RWPE2 (cell line): ENCODE measurements around the gene IGFBP1.

Experiments used
- ATAC-seq: fragments of 200-7000 bp; cut with Tn5 transposase; 3 replicates; pipeline ENCODE4 v1.9.1; 2021; ENCODE audit warnings: low read depth
- DNase-seq: peaks from one replicate; pipeline ENCODE4 v3.0.0-alpha.2; 2020; ENCODE audit warnings: low spot score
- H3K27ac ChIP-seq: fragments of 450-650 bp; 2 replicates; pipeline ENCODE4 v1.5.1; 2017; ENCODE audit warnings: mild to moderate bottlenecking; ENCODE audit not compliant: poor library complexity, severe bottlenecking
- H3K27me3 ChIP-seq: fragments of 250-450 bp; sonication (Bioruptor Pico); 2 replicates; pipeline ENCODE4 v1.5.1; 2021; ENCODE audit warnings: mild to moderate bottlenecking, moderate library complexity; ENCODE audit not compliant: insufficient read depth, poor library complexity, severe bottlenecking
- H3K36me3 ChIP-seq: fragments of 250-450 bp; sonication (Bioruptor Pico); 2 replicates; pipeline ENCODE4 v1.5.1; 2020; ENCODE audit warnings: low read depth, mild to moderate bottlenecking, moderate library complexity
- H3K4me1 ChIP-seq: fragments of 250-450 bp; sonication (Bioruptor Pico); 2 replicates; pipeline ENCODE4 v1.5.1; 2021; ENCODE audit warnings: mild to moderate bottlenecking, moderate library complexity; ENCODE audit not compliant: insufficient read depth, poor library complexity, severe bottlenecking
- H3K4me3 ChIP-seq: fragments of 250-450 bp; sonication (Bioruptor Pico); 2 replicates; pipeline ENCODE4 v1.5.1; 2021; ENCODE audit warnings: mild to moderate bottlenecking, moderate library complexity; ENCODE audit not compliant: severe bottlenecking
- H3K9me3 ChIP-seq: fragments of 250-450 bp; sonication (Bioruptor Pico); 2 replicates; pipeline ENCODE4 v1.5.1; 2021; ENCODE audit warnings: mild to moderate bottlenecking, moderate library complexity; ENCODE audit not compliant: severe bottlenecking
- CTCF ChIP-seq: fragments of 450-650 bp; IDR thresholded peaks from one replicate; pipeline ENCODE4 v1.5.1; 2017; ENCODE audit warnings: mild to moderate bottlenecking, moderate library complexity; ENCODE audit not compliant: poor library complexity, severe bottlenecking

IGFBP1 gene

GRCh38 chr7:45892407-45893035, 4.2 kb downstream of the IGFBP1 start:
- Histone ChIP-seq H3K4me3 (no peak overlapping the region), H3K27ac (no peak overlapping the region), H3K9me3 (no peaks in the 10 kb centered on the region), H3K4me1 (no peaks in the 10 kb centered on the region), H3K36me3 (no peaks in the 10 kb centered on the region), H3K27me3 (peaks cover 10% of the 10 kb centered on the region)
- ATAC-seq: no peak
- TF ChIP-seq CTCF: no peak
- DNase-seq: no peak

GRCh38 chr7:45893374-45893995, 5.2 kb downstream of the IGFBP1 start:
- no peak overlapping the region for H3K4me3 ChIP-seq
- no peak overlapping the region for H3K27ac ChIP-seq
- H3K9me3 ChIP-seq: no peaks in the 10 kb centered on the region
- H3K36me3 ChIP-seq: no peaks in the 10 kb centered on the region
- no peak for DNase-seq
- H3K27me3 ChIP-seq: no peaks in the 10 kb centered on the region
- H3K4me1 ChIP-seq: no peaks in the 10 kb centered on the region
- no peak for ATAC-seq
- TF ChIP-seq CTCF: no peak

GRCh38 chr7:45893996-45894664, 5.8 kb downstream of the IGFBP1 start:
- H3K27me3 ChIP-seq: no peaks in the 10 kb centered on the region
- no peaks in the 10 kb centered on the region for H3K4me1 ChIP-seq
- no peak overlapping the region for H3K27ac ChIP-seq
- no peak for ATAC-seq
- H3K9me3 ChIP-seq: no peaks in the 10 kb centered on the region
- DNase-seq: no peak
- H3K4me3 ChIP-seq: no peak overlapping the region
- no peaks in the 10 kb centered on the region for H3K36me3 ChIP-seq
- TF ChIP-seq CTCF: no peak

- no peak for ATAC-seq
- H3K27ac ChIP-seq: no peak overlapping the region
- H3K4me3 ChIP-seq: no peak overlapping the region
- no peaks in the 10 kb centered on the region for H3K27me3 ChIP-seq
- no peaks in the 10 kb centered on the region for H3K4me1 ChIP-seq
- DNase-seq: no peak
- no peak for TF ChIP-seq CTCF
- no peaks in the 10 kb centered on the region for H3K9me3 ChIP-seq
- no peaks in the 10 kb centered on the region for H3K36me3 ChIP-seq
Observed at GRCh38 chr7:45894665-45895062, 6.4 kb downstream of the IGFBP1 start.
